Liver (tissue), 2 donors: ENCODE data around the gene STX10.

ENCODE experiments used
- ATF3 ChIP-seq: IDR thresholded peaks from 2 replicates; pipeline ENCODE4 v1.6.1; 2016; ENCODE audit warnings: antibody characterized with exemption
- JUND ChIP-seq, 2 donors: IDR thresholded peaks; 2 replicates each; pipeline ENCODE4 v1.6.1; 2016; ENCODE audit warnings: antibody characterized with exemption in 2 of 2
- NR2F2 ChIP-seq: IDR thresholded peaks from 2 replicates; pipeline ENCODE4 v1.6.1; 2016; ENCODE audit warnings: antibody characterized with exemption
- RXRA ChIP-seq, 2 donors: IDR thresholded peaks; 2 replicates each; pipeline ENCODE4 v1.6.1; 2017 to 2018; ENCODE audit warnings: antibody characterized with exemption in 2 of 2, mild to moderate bottlenecking in 1 of 2
- YY1 ChIP-seq: IDR thresholded peaks from 2 replicates; pipeline ENCODE4 v1.6.1; 2016; ENCODE audit warnings: antibody characterized with exemption, mild to moderate bottlenecking
- donor health status: healthy.

- TF ChIP-seq YY1, result no peak
- no peak for TF ChIP-seq NR2F2
- TF ChIP-seq ATF3, result no peak
- no peak for TF ChIP-seq RXRA (IDR thresholded peaks at IDR 0.05)
- no peak for TF ChIP-seq JUND (IDR thresholded peaks at IDR 0.05)
Observed at GRCh38 chr19:13112555-13112954, 37.6 kb downstream of the STX10 start.
